Activated B cell treated with CpG ODN at 0.5 μM for 24 hours (primary cell): ENCODE data around the gene FOLR3. TPM values are rescaled to one million over a fixed set of nuclear protein-coding genes. Genes with fewer than 3 reads are reported as not detected.
"Not testable (repeated sequence)": the region's sequence is repeated elsewhere in the genome, so short reads cannot be mapped to it uniquely, and the experiment has no call there.

Experiments used
- ATAC-seq: fragments of 200-7000 bp; cut with Tn5 transposase; one replicate; pipeline ENCODE4 v1.10.0; 2021; ENCODE audit warnings: low read depth, mild to moderate bottlenecking, moderate library complexity
- CTCF ChIA-PET: fragments of 350-600 bp; sonication (Branson Sonifier 250); formaldehyde crosslinking; loops from one replicate; lab custom pipeline; 2021; ENCODE audit warnings: antibody characterized with exemption; lab: Charles Lee
- POLR2A ChIA-PET: fragments of 350-600 bp; sonication (Branson Sonifier 250); formaldehyde crosslinking; loops from one replicate; lab custom pipeline; 2021; ENCODE audit warnings: antibody characterized with exemption; lab: Charles Lee
- DNase-seq: peaks from one replicate; pipeline ENCODE4 v3.0.0; 2022
- H3K27ac Mint-ChIP-seq: one replicate; pipeline ENCODE4 v1.8.0; 2020; ENCODE audit warnings: mixed read lengths
- H3K27me3 Mint-ChIP-seq: one replicate; pipeline ENCODE4 v1.8.0; 2021; ENCODE audit warnings: mixed read lengths
- H3K36me3 Mint-ChIP-seq: one replicate; pipeline ENCODE4 v1.8.0; 2021; ENCODE audit warnings: low read depth, mixed read lengths
- H3K4me1 Mint-ChIP-seq: one replicate; pipeline ENCODE4 v1.8.0; 2021; ENCODE audit warnings: mixed read lengths
- H3K4me3 Mint-ChIP-seq: one replicate; pipeline ENCODE4 v1.8.0; 2020; ENCODE audit warnings: mild to moderate bottlenecking, mixed read lengths
- H3K9me3 Mint-ChIP-seq: one replicate; pipeline ENCODE4 v1.8.0; 2020; ENCODE audit warnings: mixed read lengths
- CTCF ChIP-seq: fragments of 200-600 bp; IDR thresholded peaks from one replicate; pipeline ENCODE4 v1.8.0; 2022; ENCODE audit warnings: antibody characterized with exemption, mild to moderate bottlenecking
- intact Hi-C: fragments of 100-400 bp; cut with micrococcal nuclease; formaldehyde crosslinking; loops from one replicate; pipeline ENCODE4 v1.15.1; 2024
- total RNA-seq: library from RNA; stranded (reverse); gene quantifications from 2 replicates; pipeline ENCODE4 v1.2.3, GENCODE V29; 2022

The FOLR3 gene
- total RNA-seq, 1 donor from 2014 or later: not detected

GRCh38 chr11:72155751-72156150 is 20.2 kb downstream of the FOLR3 start:
- DNase-seq: no peak
- intact Hi-C loops: no loop called here
- ATAC-seq: no peak
- no peak for TF ChIP-seq CTCF
- ChIA-PET POLR2A (no interaction called here), CTCF (interaction anchor here (0.8 kb wide), 1 partner anchor 12 kb away, joined by 3 read pairs; no protein-coding TSS in a partner anchor)
- H3K9me3 Mint-ChIP-seq: no peaks in the 10 kb centered on the region
- no peaks in the 10 kb centered on the region for H3K36me3 Mint-ChIP-seq
- H3K27ac Mint-ChIP-seq: no peak overlapping the region
- H3K27me3 Mint-ChIP-seq: peaks cover 23% of the 10 kb centered on the region
- no peak overlapping the region for H3K4me3 Mint-ChIP-seq
- no peaks in the 10 kb centered on the region for H3K4me1 Mint-ChIP-seq

DNA sequence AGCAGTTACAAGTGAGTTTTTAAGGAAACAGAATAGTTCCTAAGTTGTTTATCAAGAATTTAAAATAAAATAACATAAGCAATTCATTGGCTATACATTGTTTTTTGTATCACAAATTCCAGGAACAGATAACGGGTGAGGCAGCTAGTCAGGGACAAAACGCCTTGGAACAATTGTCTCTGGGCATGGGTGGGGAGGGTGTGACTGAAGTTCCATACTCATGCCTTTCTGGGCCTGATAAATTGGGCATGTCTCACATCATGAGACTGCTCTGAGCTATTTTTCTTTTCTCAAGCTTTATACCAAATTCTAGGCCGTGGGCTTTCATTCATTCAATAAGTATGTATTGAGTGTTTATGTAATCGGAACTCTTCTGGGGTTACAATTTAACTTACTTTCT is 21.6 kb downstream of the FOLR3 start:
- intact Hi-C loops: no loop called here
- CTCF ChIA-PET: interaction anchor here (1.0 kb wide), 1 partner anchor 13 kb away, joined by 4 read pairs; no protein-coding TSS in a partner anchor

GRCh38 chr11:72160319-72160718 is 24.8 kb downstream of the FOLR3 start:
- no peaks in the 10 kb centered on the region for H3K9me3 Mint-ChIP-seq
- no peaks in the 10 kb centered on the region for H3K36me3 Mint-ChIP-seq
- H3K4me3 Mint-ChIP-seq: no peak overlapping the region
- no peak for ATAC-seq
- H3K4me1 Mint-ChIP-seq: no peaks in the 10 kb centered on the region
- no peak for DNase-seq
- ChIA-PET POLR2A (no interaction called here), CTCF (no interaction called here)
- H3K27me3 Mint-ChIP-seq: peaks cover 22% of the 10 kb centered on the region
- intact Hi-C loops: no loop called here
- H3K27ac Mint-ChIP-seq: no peak overlapping the region
- no peak for TF ChIP-seq CTCF

More for the DNA sequence above, 21.6 kb downstream of the FOLR3 start:
- H3K4me1 Mint-ChIP-seq: no peaks in the 10 kb centered on the region
- DNase-seq: no peak
- no peak for ATAC-seq
- H3K36me3 Mint-ChIP-seq: no peaks in the 10 kb centered on the region
- no peak overlapping the region for H3K27ac Mint-ChIP-seq
- POLR2A ChIA-PET: no interaction called here
- H3K27me3 Mint-ChIP-seq: peaks cover 26% of the 10 kb centered on the region
- H3K9me3 Mint-ChIP-seq: no peaks in the 10 kb centered on the region
- H3K4me3 Mint-ChIP-seq: no peak overlapping the region
- no peak for TF ChIP-seq CTCF

DNA sequence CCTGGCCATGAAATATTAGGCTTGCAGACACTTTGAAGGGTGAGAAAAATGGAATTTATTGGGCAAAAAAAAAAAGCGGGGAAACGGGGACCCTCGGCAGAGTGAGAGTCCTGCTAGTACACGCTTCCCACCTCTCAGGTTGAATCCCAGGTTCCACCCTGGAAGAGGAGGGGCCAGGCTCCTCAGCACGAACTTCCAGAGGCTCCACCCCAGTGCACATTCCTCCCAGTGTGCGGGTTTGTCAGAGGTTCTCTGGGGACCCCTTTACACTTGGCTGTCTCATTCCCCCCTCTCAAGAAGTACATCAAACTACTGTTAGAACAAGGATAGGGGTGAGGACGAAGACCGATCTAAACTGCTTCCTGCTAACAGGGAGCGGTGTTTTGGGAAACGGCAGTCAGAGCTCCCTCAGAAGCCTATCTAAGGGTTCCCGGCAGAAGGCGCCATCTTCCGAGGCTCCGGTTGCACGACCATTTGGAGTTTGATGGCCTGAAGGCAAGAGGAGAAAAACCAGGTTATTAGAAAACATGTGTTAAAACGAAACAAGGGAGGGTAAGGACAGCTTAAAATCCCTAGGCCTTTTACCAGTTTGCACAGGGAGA is 27.5 kb downstream of the FOLR3 start:
- no peak for TF ChIP-seq CTCF
- ATAC-seq: no peak
- ChIA-PET CTCF (no interaction called here), POLR2A (no interaction called here)
- no peak for DNase-seq
- intact Hi-C loops: no loop called here
- no peaks in the 10 kb centered on the region for H3K4me1 Mint-ChIP-seq
- H3K9me3 Mint-ChIP-seq: no peaks in the 10 kb centered on the region
- no peak overlapping the region for H3K27ac Mint-ChIP-seq
- no peaks in the 10 kb centered on the region for H3K36me3 Mint-ChIP-seq
- peaks cover 30% of the 10 kb centered on the region for H3K27me3 Mint-ChIP-seq
- H3K4me3 Mint-ChIP-seq: no peak overlapping the region

DNA sequence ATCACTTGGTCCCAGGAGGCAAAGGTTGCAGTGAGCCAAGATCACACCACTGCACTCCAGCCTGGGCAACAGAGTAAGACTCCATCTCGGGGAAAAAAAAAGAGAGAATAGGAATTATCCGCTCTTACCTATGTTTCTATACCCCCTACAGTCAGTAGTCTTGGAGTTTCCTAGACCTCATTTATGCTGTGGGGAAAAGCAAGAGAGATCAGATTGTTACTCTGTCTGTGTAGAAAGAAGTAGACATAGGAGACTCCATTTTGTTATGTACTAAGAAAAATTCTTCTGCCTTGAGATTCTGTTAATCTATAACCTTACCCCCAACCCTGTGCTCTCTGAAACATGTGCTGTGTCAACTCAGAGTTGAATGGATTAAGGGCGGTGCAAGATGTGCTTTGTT is 28.7 kb downstream of the FOLR3 start:
- POLR2A ChIA-PET, H3K4me1 Mint-ChIP-seq, ATAC-seq, H3K36me3 Mint-ChIP-seq, intact Hi-C loops, H3K4me3 Mint-ChIP-seq, H3K9me3 Mint-ChIP-seq, CTCF ChIA-PET, DNase-seq, H3K27ac Mint-ChIP-seq: not testable (repeated sequence)
- H3K27me3 Mint-ChIP-seq: peaks cover 25% of the 10 kb centered on the region

- POLR2A ChIA-PET, ATAC-seq, intact Hi-C loops, H3K9me3 Mint-ChIP-seq, H3K4me1 Mint-ChIP-seq, H3K36me3 Mint-ChIP-seq, DNase-seq, H3K4me3 Mint-ChIP-seq, H3K27ac Mint-ChIP-seq, CTCF ChIA-PET: not testable (repeated sequence)
- H3K27me3 Mint-ChIP-seq: peaks cover 15% of the 10 kb centered on the region
Measured at GRCh38 chr11:72169046-72169555, 33.6 kb downstream of the FOLR3 start.

- DNase-seq, ATAC-seq, H3K36me3 Mint-ChIP-seq, intact Hi-C loops, H3K27ac Mint-ChIP-seq, POLR2A ChIA-PET, H3K4me1 Mint-ChIP-seq, CTCF ChIA-PET, H3K4me3 Mint-ChIP-seq, H3K9me3 Mint-ChIP-seq: not testable (repeated sequence)
- H3K27me3 Mint-ChIP-seq: peaks cover 15% of the 10 kb centered on the region
Measured at GRCh38 chr11:72169754-72170153, 34.2 kb downstream of the FOLR3 start.

DNA sequence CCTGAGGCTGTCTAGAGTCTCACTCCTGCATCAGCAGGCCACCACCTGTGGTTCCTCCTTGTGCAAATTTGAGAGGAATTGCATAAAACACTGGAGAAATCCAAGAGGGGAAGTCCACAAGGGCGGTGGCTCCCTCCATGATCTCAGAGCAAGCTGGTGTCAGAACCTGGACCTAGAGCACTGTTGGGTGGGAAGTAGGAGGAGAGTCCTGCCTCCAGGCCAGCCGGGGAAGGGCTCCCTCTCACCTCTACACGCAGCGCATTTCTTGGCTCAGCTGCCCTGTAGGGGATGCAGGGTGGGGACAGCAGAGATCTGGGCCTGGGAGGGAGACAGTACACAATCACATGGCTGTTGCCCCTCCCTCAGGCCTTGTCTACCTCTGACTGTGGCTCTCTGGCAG is 36.5 kb downstream of the FOLR3 start:
- CTCF ChIA-PET, H3K4me1 Mint-ChIP-seq, H3K9me3 Mint-ChIP-seq, DNase-seq, H3K4me3 Mint-ChIP-seq, intact Hi-C loops, H3K27me3 Mint-ChIP-seq, ATAC-seq, H3K27ac Mint-ChIP-seq, POLR2A ChIA-PET, H3K36me3 Mint-ChIP-seq: not testable (repeated sequence)
